K562 (cell line): ENCODE results near the gene HYCC2. TPM values are rescaled to one million over a fixed set of nuclear protein-coding genes. Genes with fewer than 3 reads are reported as not detected.

Experiments
- ATAC-seq: fragments of 200-7000 bp; cut with Tn5 transposase; 3 replicates; pipeline ENCODE4 v1.9.1; 2020; ENCODE audit warnings: moderate library complexity
- BruUV-seq: library from RNA; stranded (reverse); fragments of 400-500 nt; replicated peaks from 2 replicates; lab custom pipeline; 2021; lab: Mats Ljungman, UMichigan
- CTCF ChIA-PET: fragments of 300-600 bp; formaldehyde crosslinking; extraction: SDS; loops from one replicate; lab custom pipeline; 2021; ENCODE audit warnings: low intra/inter-chr PET ratio; lab: Yijun Ruan, JAX
- POLR2A ChIA-PET: fragments of 300-600, 350-650 bp; sonication (Branson Sonifier 250); formaldehyde crosslinking; extraction: SDS; loops from one replicate; lab custom pipeline; 2021; ENCODE audit warnings: antibody characterized with exemption, inconsistent platforms; lab: Yijun Ruan, JAX
- DNase-seq, 4 experiments: peaks; one replicate each; pipeline versions ENCODE4 v3.0.0 to v3.0.0-alpha.2; 2011 to 2018; ENCODE audit warnings: low spot score in 3 of 4, mixed read lengths in 3 of 4; ENCODE audit errors: extremely low read depth in 1 of 4
- FAIRE-seq: peaks from 2 replicates; lab custom pipeline; 2011; peaks lifted over from hg19 to GRCh38; lab: Jason Lieb, UNC
- H2AFZ ChIP-seq: 2 replicates; pipeline ENCODE4 v1.6.0; 2011; ENCODE audit warnings: low read depth, low read length, control low read depth, inconsistent platforms
- H3K27ac ChIP-seq: fragments of 200-600 bp; 3 replicates; pipeline ENCODE4 v1.8.0; 2011; ENCODE audit warnings: low read depth, mild to moderate bottlenecking, control low read depth, inconsistent platforms, low read length, moderate library complexity, mixed read lengths; ENCODE audit errors: extremely low read depth
- H3K27me3 ChIP-seq, 2 experiments: fragments of 300-600 bp in 1 of 2; 2 replicates in 1 of 2; 3 replicates in 1 of 2; pipeline versions ENCODE4 v1.6.0 to v1.8.0; 2011; ENCODE audit warnings: inconsistent platforms in 2 of 2, low read length in 2 of 2, mild to moderate bottlenecking in 1 of 2, mixed read lengths in 1 of 2, moderate library complexity in 1 of 2; ENCODE audit not compliant: control insufficient read depth in 2 of 2, insufficient read depth in 2 of 2
- H3K36me3 ChIP-seq: fragments of 300-600 bp; 3 replicates; pipeline ENCODE4 v1.8.0; 2011; ENCODE audit warnings: mild to moderate bottlenecking, low read length, inconsistent platforms; ENCODE audit not compliant: control insufficient read depth, insufficient read depth
- H3K4me1 ChIP-seq, 2 experiments: fragments of 200-600 bp in 1 of 2; replicated peaks in 1 of 2; 2 replicates in 1 of 2; 3 replicates in 1 of 2; pipeline versions ENCODE4 v1.5.1 to v1.8.0; 2011; ENCODE audit warnings: inconsistent platforms in 2 of 2, low read length in 2 of 2, mild to moderate bottlenecking in 1 of 2, mixed read lengths in 1 of 2, moderate library complexity in 1 of 2; ENCODE audit not compliant: control insufficient read depth in 2 of 2, insufficient read depth in 2 of 2
- H3K4me2 ChIP-seq: 2 replicates; pipeline ENCODE4 v1.6.1; 2011; ENCODE audit warnings: low read length, control low read depth, inconsistent platforms, mixed read lengths; ENCODE audit not compliant: insufficient read depth
- H3K4me3 ChIP-seq: fragments of 200-600 bp; sonication (generic), shearing (Covaris generic); 2 replicates; pipeline ENCODE4 v1.5.1; 2016; ENCODE audit warnings: control low read depth, inconsistent platforms
- H3K79me2 ChIP-seq: fragments of 200-600 bp; 3 replicates; pipeline ENCODE4 v1.8.0; 2011; ENCODE audit warnings: low read length, inconsistent platforms; ENCODE audit not compliant: control insufficient read depth, insufficient read depth
- H3K9ac ChIP-seq, 2 experiments: 2 replicates each; pipeline versions ENCODE4 v1.6.0 to v1.6.1; 2011; ENCODE audit warnings: low read depth in 2 of 2, low read length in 2 of 2, control low read depth in 1 of 2, inconsistent platforms in 1 of 2, mild to moderate bottlenecking in 1 of 2, mixed read lengths in 1 of 2; ENCODE audit not compliant: insufficient read depth in 1 of 2
- H3K9me1 ChIP-seq: one replicate; pipeline ENCODE4 v1.6.0; 2011; ENCODE audit warnings: inconsistent platforms, mild to moderate bottlenecking, low read length, moderate library complexity; ENCODE audit not compliant: control insufficient read depth, insufficient read depth
- H3K9me3 ChIP-seq: replicated peaks from 2 replicates; pipeline ENCODE4 v1.5.1; 2011; ENCODE audit warnings: low read depth, low read length, inconsistent platforms; ENCODE audit not compliant: control insufficient read depth, insufficient read depth
- H4K20me1 ChIP-seq: replicated peaks from 2 replicates; pipeline ENCODE4 v1.6.1; 2011; ENCODE audit warnings: low read length, inconsistent platforms, mixed read lengths; ENCODE audit not compliant: control insufficient read depth, insufficient read depth
- CHD4 ChIP-seq: fragments of 200-600 bp; sonication (generic); IDR thresholded peaks from 3 replicates; pipeline ENCODE4 v1.6.1; 2012; ENCODE audit warnings: low read depth, mild to moderate bottlenecking, mixed read lengths, low read length, inconsistent platforms; ENCODE audit not compliant: insufficient read depth, insufficient replicate concordance, poor library complexity, severe bottlenecking
- TRIM24 ChIP-seq, 2 experiments: fragments of 450-650 bp; IDR thresholded peaks; 2 replicates each; pipeline ENCODE4 v1.6.1; 2016
- ZBTB49 ChIP-seq: sonication (generic); formaldehyde crosslinking; IDR thresholded peaks from 2 replicates; pipeline ENCODE4 v1.8.0; 2022; ENCODE audit warnings: missing genetic modification reagents, mild to moderate bottlenecking, borderline replicate concordance
- ZNF134 ChIP-seq: fragments of 250-450 bp; sonication (Bioruptor Pico); conservative IDR thresholded peaks from 2 replicates; pipeline ENCODE4 v1.4.0; 2020
- in situ Hi-C: fragments of 300-500 bp; cut with MboI; formaldehyde crosslinking; loops from 4 replicates; pipeline ENCODE4 v1.15.0; 2018; ENCODE audit warnings: inconsistent platforms, mixed read lengths
- intact Hi-C: fragments of 100-400 bp; cut with micrococcal nuclease; formaldehyde crosslinking; loops from 2 replicates; pipeline ENCODE4 v1.14.2; 2022
- polyA plus RNA-seq, 8 experiments: library from polyadenylated mRNA; depleted of rRNA in 4 of 8; stranded (reverse) in 5 of 8; unstranded in 3 of 8; fragments of >200 nt; fragmentation: Nextera tagmentation in 2 of 8; fragmentation: Illumina TruSeq in 1 of 8; extraction: Ambion mirVana in 2 of 8; extraction: Trizol in 1 of 8; gene quantifications; 2 replicates each; pipeline versions ENCODE4 v1.2.1 to v1.2.3, GENCODE V29; 2011 to 2014; ENCODE audit warnings: inconsistent platforms in 1 of 8, missing spikeins in 1 of 8
- total RNA-seq, 7 experiments: library from RNA; depleted of rRNA in 6 of 7; stranded (reverse); fragments of >200 nt in 6 of 7; fragmentation: Illumina TruSeq in 2 of 7; extraction: Trizol in 2 of 7; gene quantifications; 2 replicates each; pipeline versions ENCODE4 v1.2.1 to v1.2.3, GENCODE V29; 2011 to 2021; ENCODE audit warnings: low replicate concordance in 1 of 7

HYCC2 gene
- total and polyA plus RNA-seq, 9 of the 15 experiments (the other 6 are each of a cell fraction or from before 2014, with no cell fraction given): 5.4 to 20.0 (median 9.8) TPM

GRCh38 chr2:201110615-201111014, 39.1 kb upstream of the HYCC2 start:
- no peak for DNase-seq
- Histone ChIP-seq H3K27me3 (no peaks in the 10 kb centered on the region), H3K9ac (no peak overlapping the region), H3K4me3 (no peak overlapping the region), H3K79me2 (peaks cover 21% of the 10 kb centered on the region), H3K4me1 (peaks cover 9 to 11% of the 10 kb centered on the region in 2 experiments; a peak in 4 of 5 replicates), H3K36me3 (peaks cover 3% of the 10 kb centered on the region; the same call in 1 of the 3 replicates), H2AFZ (no peak overlapping the region), H3K9me1 (no peaks in the 10 kb centered on the region), H3K27ac (no peak overlapping the region), H4K20me1 (no peaks in the 10 kb centered on the region), H3K4me2 (no peak overlapping the region), H3K9me3 (no peaks in the 10 kb centered on the region)
- intact Hi-C loops: no loop called here
- in situ Hi-C loops: no loop called here
- TF ChIP-seq ZNF134 (CRISPR knock-in tag) (no peak), CHD4 (no peak), TRIM24 (IDR thresholded peaks at IDR 0.05) (no peak), ZBTB49 (CRISPR knock-in tag) (no peak)
- ATAC-seq: no peak
- no TSS peak for BruUV-seq
- FAIRE-seq: no peak
- ChIA-PET POLR2A (no interaction called here), CTCF (no interaction called here)
